Frontal cortex (tissue), 4 donors: ENCODE results near the gene UBAP1. TPM values are rescaled to one million over a fixed set of nuclear protein-coding genes. Genes with fewer than 3 reads are reported as not detected.
"Not testable (repeated sequence)": the region's sequence is repeated elsewhere in the genome, so short reads cannot be mapped to it uniquely, and the experiment has no call there.

ENCODE experiments used
- DNase-seq, 2 donors: peaks; one replicate each; pipeline ENCODE4 v3.0.0; 2012; ENCODE audit warnings: low spot score in 2 of 2
- FAIRE-seq: peaks from 2 replicates; lab custom pipeline; 2012; peaks lifted over from hg19 to GRCh38; lab: Jason Lieb, UNC
- total RNA-seq: library from RNA; depleted of rRNA; stranded (reverse); fragments of >200 nt; gene quantifications from one replicate; pipeline ENCODE4 v1.2.3, GENCODE V29; 2014
- donor health status: control.
- donor health status: control.
- donor health status: control.

Gene UBAP1
- total RNA-seq, 1 donor from 2014 or later = 21.6 TPM

- DNase-seq (no peak), FAIRE-seq (no peak)
These were observed 1.0 kb upstream of the UBAP1 start for GRCh38 chr9:34177593-34178435.

DNA sequence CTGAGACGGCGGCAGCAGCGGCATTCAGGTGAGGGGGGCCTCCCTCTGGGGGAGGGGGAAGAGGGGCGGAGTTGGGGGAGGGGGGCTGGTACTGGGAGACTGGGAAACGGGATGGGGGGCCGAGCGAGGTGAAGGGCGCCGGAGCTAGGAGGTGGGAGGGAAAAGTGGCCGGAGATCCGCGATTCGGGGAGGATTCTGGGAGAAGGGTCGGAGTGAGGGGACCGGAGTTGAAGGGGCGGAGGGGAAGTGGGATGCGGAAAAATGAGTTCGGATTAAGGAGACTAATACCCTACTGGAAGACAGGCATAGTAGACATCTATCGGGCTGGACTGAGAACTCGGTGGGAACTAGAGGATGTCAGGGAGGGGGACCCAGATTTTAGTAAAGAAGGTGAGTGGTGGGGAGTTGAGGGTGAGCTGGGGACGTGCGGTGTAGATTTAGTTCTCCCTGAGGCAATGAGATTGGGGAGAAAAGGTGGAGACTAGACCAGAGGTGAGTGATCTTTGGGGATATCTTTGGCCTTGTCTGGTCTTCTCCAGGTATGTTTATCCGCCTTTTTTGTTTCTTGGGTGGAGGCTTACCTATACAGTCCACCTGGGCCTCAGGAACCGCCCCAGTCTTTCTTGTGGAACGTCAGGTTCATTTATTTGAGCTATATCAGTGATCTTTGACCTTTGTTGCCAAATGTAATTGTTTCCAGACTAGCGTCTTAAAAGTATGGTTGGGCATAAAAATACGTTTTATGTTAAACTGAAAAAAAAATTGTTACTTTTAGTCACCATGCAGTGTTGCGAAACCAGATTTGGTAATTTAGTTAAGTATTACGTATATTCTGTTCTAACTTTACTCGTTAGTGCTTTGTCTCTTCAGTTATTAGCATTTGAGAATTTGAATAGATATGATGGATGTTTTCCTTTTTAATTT, 632 bp downstream of the UBAP1 start:
- FAIRE-seq (no peak), DNase-seq (peak; percentile 43 to 60)

- DNase-seq (peak; percentile 13 to 56), FAIRE-seq (no peak)
These were observed 7.1 kb downstream of the UBAP1 start for GRCh38 chr9:34185778-34186551.

- DNase-seq (no peak), FAIRE-seq (no peak)
These were observed 9.0 kb downstream of the UBAP1 start for GRCh38 chr9:34187891-34188240.

- no peak for DNase-seq
- FAIRE-seq = no peak
These were observed 12.4 kb downstream of the UBAP1 start for GRCh38 chr9:34190996-34191892.

- FAIRE-seq = no peak
These were observed 16.3 kb downstream of the UBAP1 start for GRCh38 chr9:34195143-34195542.

GRCh38 chr9:34197286-34197685, 18.4 kb downstream of the UBAP1 start:
- DNase-seq, FAIRE-seq: not testable (repeated sequence)

More at GRCh38 chr9:34195143-34195542, 16.3 kb downstream of the UBAP1 start:
- DNase-seq = no peak

DNA sequence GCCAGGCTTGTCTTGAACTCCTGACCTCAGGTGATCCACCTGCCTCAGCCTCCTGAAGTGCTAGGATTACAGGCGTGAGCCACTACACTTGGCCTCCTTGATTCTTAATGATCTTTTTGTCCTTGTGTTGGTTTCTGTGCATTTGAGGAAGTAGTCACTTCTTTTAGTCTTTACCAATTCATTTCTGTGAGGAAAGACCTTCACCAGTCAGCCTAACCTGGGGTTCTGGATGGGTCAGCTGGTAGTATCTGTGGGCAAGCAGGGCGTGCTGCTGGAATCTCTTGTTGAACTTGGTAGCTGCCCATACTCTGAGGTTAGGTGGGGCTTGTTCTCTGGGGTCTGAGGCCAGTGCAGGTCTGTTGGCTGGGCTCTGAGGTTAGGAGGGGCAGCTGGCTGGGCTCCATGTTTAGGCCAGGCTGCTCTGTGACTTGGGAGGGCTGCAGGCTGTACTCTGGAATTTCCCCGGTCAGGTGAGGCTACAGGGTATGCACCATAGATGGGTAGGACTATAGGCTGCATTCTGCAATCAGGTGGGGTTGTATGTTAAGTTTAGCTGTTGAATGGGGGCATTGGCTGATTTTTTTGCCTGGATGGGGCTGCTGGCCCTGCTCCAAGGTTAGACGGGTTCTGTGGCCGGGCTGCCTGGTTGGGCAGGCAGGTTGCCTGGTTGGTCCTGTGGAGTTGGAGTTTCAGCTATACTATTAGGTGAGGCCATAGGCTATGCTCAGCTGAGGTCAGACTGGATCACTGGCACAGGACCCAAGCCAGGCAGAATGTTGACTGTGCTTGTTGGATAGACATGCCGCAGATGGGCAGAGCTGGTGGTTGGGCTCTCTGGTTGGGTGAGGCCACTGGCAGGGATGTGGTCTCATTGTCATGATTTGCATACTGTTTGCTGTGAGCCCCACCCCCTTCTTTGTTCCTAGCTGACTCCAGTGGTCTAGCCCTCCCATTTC, 19.2 kb downstream of the UBAP1 start:
- DNase-seq = no peak
- no peak for FAIRE-seq

GRCh38 chr9:34200092-34200491, 21.2 kb downstream of the UBAP1 start:
- DNase-seq = no peak
- no peak for FAIRE-seq

- DNase-seq = no peak
- peak; percentile 34 for FAIRE-seq
These were observed 24.6 kb downstream of the UBAP1 start for GRCh38 chr9:34203275-34203991.

DNA sequence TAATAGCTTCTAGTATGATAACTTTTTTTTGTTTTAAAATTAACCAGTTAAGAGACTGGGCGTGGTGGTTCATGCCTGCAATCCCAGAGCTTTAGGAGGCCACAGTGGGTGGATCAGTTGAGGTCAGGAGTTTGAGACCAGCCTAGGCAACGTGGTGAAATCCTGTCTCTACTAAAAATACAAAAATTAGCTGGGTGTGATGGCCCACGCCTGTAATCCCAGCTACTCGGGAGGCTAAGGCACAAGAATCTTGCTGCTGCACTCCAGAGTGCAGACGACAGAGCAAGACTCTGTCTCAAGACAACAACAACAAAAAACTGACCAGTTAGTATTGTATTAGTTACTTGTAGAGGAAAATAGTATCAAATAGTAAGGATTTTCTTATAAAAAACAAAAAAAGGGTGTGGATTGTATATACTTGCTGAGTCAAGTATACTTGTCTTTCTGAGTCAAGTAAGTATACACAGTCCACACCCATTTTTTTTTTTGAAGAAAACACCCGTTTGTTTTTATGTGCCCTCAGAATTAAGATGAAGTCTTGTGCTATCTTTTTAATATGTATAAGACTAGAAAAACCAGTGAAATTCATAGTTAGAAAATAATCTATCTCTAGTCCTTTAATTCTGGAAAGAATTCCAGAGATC, 25.3 kb downstream of the UBAP1 start:
- DNase-seq = no peak
- no peak for FAIRE-seq

GRCh38 chr9:34205102-34205501, 26.3 kb downstream of the UBAP1 start:
- FAIRE-seq (no peak), DNase-seq (no peak)

- no peak for FAIRE-seq
These were observed 27.7 kb downstream of the UBAP1 start for GRCh38 chr9:34206561-34206960.

DNA sequence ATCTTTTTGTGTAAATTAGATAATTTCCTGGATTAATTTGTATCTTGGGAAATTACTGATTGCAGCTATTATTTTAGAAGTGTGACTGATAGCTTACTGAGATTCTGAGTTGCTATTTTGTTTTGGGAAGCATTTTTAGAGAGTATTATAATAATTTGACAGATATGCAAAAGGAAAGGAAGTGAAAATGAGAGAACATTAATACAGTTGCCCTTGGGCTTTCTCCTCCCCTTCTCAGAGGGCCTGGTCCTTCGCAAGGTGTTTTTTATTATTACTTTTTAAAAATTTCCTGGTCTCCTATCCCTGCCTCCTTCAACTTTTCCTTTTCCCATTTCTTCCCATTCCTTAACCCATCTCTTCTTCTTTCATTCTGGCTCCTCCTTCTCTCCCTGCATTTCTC, 32.6 kb downstream of the UBAP1 start:
- DNase-seq = no peak
- FAIRE-seq = no peak

More at GRCh38 chr9:34206561-34206960, 27.7 kb downstream of the UBAP1 start:
- no peak for DNase-seq

- FAIRE-seq, DNase-seq: not testable (repeated sequence)
These were observed 35.6 kb downstream of the UBAP1 start for GRCh38 chr9:34214354-34215000.

- FAIRE-seq (no peak), DNase-seq (no peak)
These were observed 37.5 kb downstream of the UBAP1 start for GRCh38 chr9:34216325-34216724.
